Activated T-cell treated with anti-CD3 and anti-CD28 coated beads, Interleukin-2, amount 50 U/mL, for 24 hours (primary cell): Measurements from ENCODE around the gene DRD2.

Experiments
- DNase-seq: peaks from one replicate; pipeline ENCODE4 v3.0.0-alpha.2; 2020
- H3K27ac Mint-ChIP-seq: 2 replicates; pipeline ENCODE4 v1.8.0; 2020; ENCODE audit warnings: mild to moderate bottlenecking, mixed read lengths
- H3K27me3 Mint-ChIP-seq: 2 replicates; pipeline ENCODE4 v1.8.0; 2020; ENCODE audit warnings: mixed read lengths
- H3K36me3 Mint-ChIP-seq: 2 replicates; pipeline ENCODE4 v1.8.0; 2020; ENCODE audit warnings: low read depth, mixed read lengths
- H3K4me1 Mint-ChIP-seq: 2 replicates; pipeline ENCODE4 v1.8.0; 2020; ENCODE audit warnings: low read depth, mixed read lengths
- H3K4me3 Mint-ChIP-seq: 2 replicates; pipeline ENCODE4 v1.8.0; 2020; ENCODE audit warnings: mild to moderate bottlenecking, moderate library complexity, mixed read lengths
- H3K9me3 Mint-ChIP-seq: 2 replicates; pipeline ENCODE4 v1.8.0; 2020; ENCODE audit warnings: mixed read lengths

The DRD2 gene

GRCh38 chr11:113468726-113469345 lies 6.4 kb downstream of the DRD2 start:
- no peaks in the 10 kb centered on the region for H3K4me1 Mint-ChIP-seq
- H3K4me3 Mint-ChIP-seq, result no peak overlapping the region
- no peaks in the 10 kb centered on the region for H3K36me3 Mint-ChIP-seq
- no peak for DNase-seq
- H3K27ac Mint-ChIP-seq, result no peak overlapping the region
- peaks cover 50% of the 10 kb centered on the region for H3K27me3 Mint-ChIP-seq
- H3K9me3 Mint-ChIP-seq, result no peaks in the 10 kb centered on the region

DNA sequence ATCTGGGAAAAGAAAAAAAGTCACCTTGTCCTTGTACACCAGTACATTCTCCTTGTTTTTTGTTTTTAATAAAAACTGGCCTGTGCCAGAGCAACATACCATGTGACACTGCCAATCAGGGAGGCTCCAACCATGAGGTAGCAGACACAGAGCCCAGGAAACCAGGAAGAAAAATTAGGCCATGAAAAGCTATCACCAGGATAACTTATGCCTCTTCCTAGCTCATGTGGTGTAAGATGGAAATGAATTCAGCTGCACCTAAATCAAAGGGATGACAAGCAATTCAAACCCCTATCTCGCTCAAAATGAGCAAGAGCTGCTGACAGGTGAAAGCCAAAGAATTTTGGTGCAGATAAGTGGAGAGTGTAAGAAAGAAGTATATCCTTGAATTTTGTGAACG lies 7.7 kb downstream of the DRD2 start:
- no peak for DNase-seq
- Mint-ChIP-seq H3K4me1 (no peaks in the 10 kb centered on the region), H3K27ac (no peak overlapping the region), H3K36me3 (no peaks in the 10 kb centered on the region), H3K4me3 (no peak overlapping the region), H3K9me3 (no peaks in the 10 kb centered on the region), H3K27me3 (peaks cover 50% of the 10 kb centered on the region)

DNA sequence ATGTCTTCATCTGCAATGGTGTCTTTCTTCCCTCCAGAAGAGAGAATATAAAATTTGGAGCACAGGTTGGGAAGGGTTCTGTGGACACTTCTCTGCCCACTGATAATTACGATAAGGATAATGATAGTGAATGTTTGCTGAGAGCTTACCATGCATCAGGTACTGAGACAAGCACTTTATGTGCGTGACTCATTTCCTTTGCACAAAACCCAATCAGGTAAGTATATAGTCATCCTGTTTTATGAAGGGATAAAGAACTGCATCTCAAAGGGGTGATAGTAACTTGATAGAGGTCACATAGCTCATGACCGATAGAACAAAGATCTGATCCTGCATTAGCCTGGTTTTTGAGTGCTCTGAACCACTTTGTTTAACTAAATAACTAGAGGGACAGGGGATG lies 9.4 kb downstream of the DRD2 start:
- Mint-ChIP-seq H3K4me3 (no peak overlapping the region), H3K4me1 (no peaks in the 10 kb centered on the region), H3K27ac (no peak overlapping the region), H3K36me3 (no peaks in the 10 kb centered on the region), H3K27me3 (peaks cover 41% of the 10 kb centered on the region), H3K9me3 (no peaks in the 10 kb centered on the region)
- no peak for DNase-seq

- Mint-ChIP-seq H3K27ac (no peak overlapping the region), H3K27me3 (peaks cover 32% of the 10 kb centered on the region), H3K4me1 (no peaks in the 10 kb centered on the region), H3K9me3 (no peaks in the 10 kb centered on the region), H3K4me3 (no peak overlapping the region), H3K36me3 (no peaks in the 10 kb centered on the region)
- no peak for DNase-seq
Observed at GRCh38 chr11:113464416-113464815, 10.8 kb downstream of the DRD2 start.

GRCh38 chr11:113462830-113463229 lies 12.4 kb downstream of the DRD2 start:
- H3K4me3 Mint-ChIP-seq, result no peak overlapping the region
- no peak overlapping the region for H3K27ac Mint-ChIP-seq
- H3K9me3 Mint-ChIP-seq, result no peaks in the 10 kb centered on the region
- H3K36me3 Mint-ChIP-seq, result no peaks in the 10 kb centered on the region
- peaks cover 32% of the 10 kb centered on the region for H3K27me3 Mint-ChIP-seq
- no peaks in the 10 kb centered on the region for H3K4me1 Mint-ChIP-seq
- DNase-seq, result no peak

- Mint-ChIP-seq H3K9me3 (no peaks in the 10 kb centered on the region), H3K4me3 (no peak overlapping the region), H3K27me3 (peaks cover 32% of the 10 kb centered on the region), H3K36me3 (no peaks in the 10 kb centered on the region), H3K27ac (no peak overlapping the region), H3K4me1 (no peaks in the 10 kb centered on the region)
- DNase-seq, result no peak
Observed at GRCh38 chr11:113461639-113462038, 13.6 kb downstream of the DRD2 start.

- no peaks in the 10 kb centered on the region for H3K9me3 Mint-ChIP-seq
Observed at GRCh38 chr11:113460469-113460868, 14.7 kb downstream of the DRD2 start.

DNA sequence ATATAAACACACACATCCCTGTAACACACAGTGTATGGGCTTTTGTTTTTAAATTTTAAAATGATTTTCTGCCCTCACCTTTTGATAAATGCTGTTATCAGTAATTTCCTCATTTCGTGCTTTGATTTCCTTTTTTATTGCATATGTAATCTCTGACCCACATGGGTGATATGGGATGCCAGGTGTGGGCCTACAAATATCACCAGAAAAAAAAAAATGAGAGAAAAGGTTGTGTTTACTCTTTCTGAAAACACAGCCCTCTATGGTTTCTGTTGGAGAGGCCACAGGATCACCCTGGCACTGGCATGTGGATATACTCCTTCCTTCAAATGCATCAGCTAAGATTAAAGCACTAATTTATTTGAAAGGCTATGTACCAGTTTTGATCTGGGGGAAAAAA lies 17.0 kb downstream of the DRD2 start:
- Mint-ChIP-seq H3K4me3 (no peak overlapping the region), H3K9me3 (no peaks in the 10 kb centered on the region), H3K27me3 (peaks cover 21% of the 10 kb centered on the region), H3K36me3 (no peaks in the 10 kb centered on the region), H3K27ac (no peak overlapping the region), H3K4me1 (no peaks in the 10 kb centered on the region)
- no peak for DNase-seq

More at GRCh38 chr11:113460469-113460868, 14.7 kb downstream of the DRD2 start:
- Mint-ChIP-seq H3K36me3 (no peaks in the 10 kb centered on the region), H3K4me1 (no peaks in the 10 kb centered on the region), H3K27ac (no peak overlapping the region), H3K4me3 (no peak overlapping the region), H3K27me3 (peaks cover 33% of the 10 kb centered on the region)
- DNase-seq, result no peak

DNA sequence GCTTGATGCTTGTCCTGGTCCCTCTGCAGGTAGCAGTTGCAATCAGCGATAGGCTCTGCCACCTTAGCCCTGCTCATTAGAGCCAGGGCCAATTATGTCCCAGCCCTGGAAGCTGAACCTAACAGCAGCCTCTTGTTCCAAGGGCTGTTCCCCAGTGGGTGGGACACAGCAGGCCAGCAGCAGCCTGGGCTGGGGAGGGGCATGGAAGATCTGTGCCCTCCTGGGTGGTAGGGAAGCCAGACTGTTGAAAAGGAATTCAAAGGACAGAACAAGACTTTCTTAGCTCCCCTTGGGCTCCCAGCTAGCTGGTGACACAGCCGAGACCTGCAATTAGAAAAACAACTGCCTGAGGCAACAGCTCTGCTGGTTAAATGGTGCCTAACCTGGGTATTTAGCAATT lies 17.4 kb downstream of the DRD2 start:
- peaks cover 20% of the 10 kb centered on the region for H3K27me3 Mint-ChIP-seq
- H3K27ac Mint-ChIP-seq, result no peak overlapping the region
- H3K36me3 Mint-ChIP-seq, result no peaks in the 10 kb centered on the region
- no peak for DNase-seq
- H3K9me3 Mint-ChIP-seq, result no peaks in the 10 kb centered on the region
- H3K4me1 Mint-ChIP-seq, result no peaks in the 10 kb centered on the region
- no peak overlapping the region for H3K4me3 Mint-ChIP-seq

DNA sequence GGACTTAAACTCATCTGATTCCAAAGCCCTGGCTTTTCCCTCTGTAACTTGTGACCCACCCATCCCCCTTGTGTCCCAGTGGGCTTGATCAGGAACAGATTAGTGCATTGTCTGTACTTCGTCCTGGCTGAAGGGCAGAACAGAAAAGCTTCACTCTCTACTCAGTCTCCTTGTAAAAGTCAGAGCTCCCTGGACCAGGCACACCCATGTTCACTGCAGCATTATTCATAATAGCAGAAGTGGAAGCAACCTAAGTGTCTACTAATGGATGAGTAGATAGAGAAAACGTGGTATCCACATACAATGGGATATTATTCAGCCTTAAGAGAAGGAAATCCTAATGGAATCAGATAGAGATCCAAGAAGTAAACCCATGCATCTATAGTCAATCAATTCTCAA lies 20.7 kb downstream of the DRD2 start:
- Mint-ChIP-seq H3K4me3 (no peak overlapping the region), H3K36me3 (no peaks in the 10 kb centered on the region), H3K9me3 (no peaks in the 10 kb centered on the region), H3K27ac (no peak overlapping the region), H3K4me1 (no peaks in the 10 kb centered on the region), H3K27me3 (peaks cover 17% of the 10 kb centered on the region)
- no peak for DNase-seq

- Mint-ChIP-seq H3K36me3 (no peaks in the 10 kb centered on the region), H3K27ac (no peak overlapping the region), H3K9me3 (no peaks in the 10 kb centered on the region), H3K4me1 (no peaks in the 10 kb centered on the region), H3K4me3 (no peak overlapping the region), H3K27me3 (peaks cover 27% of the 10 kb centered on the region)
- DNase-seq, result no peak
Observed at GRCh38 chr11:113449743-113450142, 25.5 kb downstream of the DRD2 start.

- no peaks in the 10 kb centered on the region for H3K9me3 Mint-ChIP-seq
- H3K36me3 Mint-ChIP-seq, result no peaks in the 10 kb centered on the region
- no peak overlapping the region for H3K4me3 Mint-ChIP-seq
- H3K27ac Mint-ChIP-seq, result no peak overlapping the region
- no peak for DNase-seq
- no peaks in the 10 kb centered on the region for H3K4me1 Mint-ChIP-seq
- peaks cover 30% of the 10 kb centered on the region for H3K27me3 Mint-ChIP-seq
Observed at GRCh38 chr11:113448316-113448677, 26.9 kb downstream of the DRD2 start.

DNA sequence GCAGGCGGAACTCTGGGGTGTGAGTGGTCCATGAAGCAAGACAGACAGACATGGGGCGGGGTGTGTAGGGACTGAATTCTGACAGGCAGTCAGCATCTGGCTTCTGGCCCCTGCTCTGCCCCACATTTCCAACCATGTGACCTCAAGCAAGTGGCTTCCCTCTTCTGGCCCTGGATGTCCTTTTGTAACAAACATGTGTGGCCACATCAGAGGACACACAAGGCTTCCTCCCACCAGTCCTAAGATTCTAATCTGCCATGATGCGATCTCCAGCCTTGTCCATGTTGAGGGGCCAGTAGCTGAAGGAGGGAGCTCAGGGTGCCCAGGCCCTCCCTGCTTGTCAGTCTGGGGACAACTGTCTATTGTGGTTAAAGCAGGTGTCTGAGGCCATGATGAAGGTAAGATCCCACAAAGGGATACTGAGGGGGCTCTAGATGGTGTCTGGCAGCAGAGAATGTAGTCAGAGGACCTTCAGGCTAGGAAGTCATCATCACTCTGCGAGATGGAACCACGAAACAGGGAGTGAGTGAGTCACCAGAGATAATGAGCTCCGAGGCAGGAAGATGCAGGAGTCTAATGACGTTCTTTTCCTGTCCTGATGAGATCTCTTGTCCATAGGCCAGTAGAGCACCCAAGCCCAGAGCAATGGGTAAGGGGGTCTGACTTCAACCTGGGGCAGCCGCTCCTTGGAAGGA lies 27.4 kb downstream of the DRD2 start:
- H3K9me3 Mint-ChIP-seq, result no peaks in the 10 kb centered on the region
- H3K27me3 Mint-ChIP-seq, result peaks cover 27% of the 10 kb centered on the region
- no peaks in the 10 kb centered on the region for H3K36me3 Mint-ChIP-seq
- no peak overlapping the region for H3K4me3 Mint-ChIP-seq
- H3K27ac Mint-ChIP-seq, result no peak overlapping the region
- DNase-seq, result no peak
- H3K4me1 Mint-ChIP-seq, result no peaks in the 10 kb centered on the region

GRCh38 chr11:113446938-113447337 lies 28.3 kb downstream of the DRD2 start:
- no peaks in the 10 kb centered on the region for H3K4me1 Mint-ChIP-seq
- peaks cover 33% of the 10 kb centered on the region for H3K27me3 Mint-ChIP-seq
- no peaks in the 10 kb centered on the region for H3K36me3 Mint-ChIP-seq
- H3K27ac Mint-ChIP-seq, result no peak overlapping the region
- no peak overlapping the region for H3K4me3 Mint-ChIP-seq
- no peak for DNase-seq
- no peaks in the 10 kb centered on the region for H3K9me3 Mint-ChIP-seq

- no peak overlapping the region for H3K27ac Mint-ChIP-seq
- H3K27me3 Mint-ChIP-seq, result peaks cover 34% of the 10 kb centered on the region
- H3K4me3 Mint-ChIP-seq, result no peak overlapping the region
Observed at GRCh38 chr11:113446112-113446511, 29.1 kb downstream of the DRD2 start.

More at GRCh38 chr11:113446112-113446511, 29.1 kb downstream of the DRD2 start:
- no peaks in the 10 kb centered on the region for H3K36me3 Mint-ChIP-seq
- DNase-seq, result no peak
- H3K4me1 Mint-ChIP-seq, result no peaks in the 10 kb centered on the region
- H3K9me3 Mint-ChIP-seq, result no peaks in the 10 kb centered on the region
